ENCODE measurements around the gene TTLL5.

GRCh38 chr14:75840911-75841310 is 179.9 kb downstream of the TTLL5 start:
- TF ChIP-seq, protein P1, sequence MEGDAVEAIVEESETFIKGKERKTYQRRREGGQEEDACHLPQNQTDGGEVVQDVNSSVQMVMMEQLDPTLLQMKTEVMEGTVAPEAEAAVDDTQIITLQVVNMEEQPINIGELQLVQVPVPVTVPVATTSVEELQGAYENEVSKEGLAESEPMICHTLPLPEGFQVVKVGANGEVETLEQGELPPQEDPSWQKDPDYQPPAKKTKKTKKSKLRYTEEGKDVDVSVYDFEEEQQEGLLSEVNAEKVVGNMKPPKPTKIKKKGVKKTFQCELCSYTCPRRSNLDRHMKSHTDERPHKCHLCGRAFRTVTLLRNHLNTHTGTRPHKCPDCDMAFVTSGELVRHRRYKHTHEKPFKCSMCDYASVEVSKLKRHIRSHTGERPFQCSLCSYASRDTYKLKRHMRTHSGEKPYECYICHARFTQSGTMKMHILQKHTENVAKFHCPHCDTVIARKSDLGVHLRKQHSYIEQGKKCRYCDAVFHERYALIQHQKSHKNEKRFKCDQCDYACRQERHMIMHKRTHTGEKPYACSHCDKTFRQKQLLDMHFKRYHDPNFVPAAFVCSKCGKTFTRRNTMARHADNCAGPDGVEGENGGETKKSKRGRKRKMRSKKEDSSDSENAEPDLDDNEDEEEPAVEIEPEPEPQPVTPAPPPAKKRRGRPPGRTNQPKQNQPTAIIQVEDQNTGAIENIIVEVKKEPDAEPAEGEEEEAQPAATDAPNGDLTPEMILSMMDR (IDR thresholded peaks at IDR 0.05), result no peak
- TF ChIP-seq POLR2A (IDR thresholded peaks at IDR 0.05), result no peak
